ENCODE data around the gene CDH6. TPM values are rescaled to one million over a fixed set of nuclear protein-coding genes. Genes with fewer than 3 reads are reported as not detected.
A peak's percentile ranks its signal among the peaks of the same experiment; 100 is the strongest.

Gene CDH6
- total and polyA plus RNA-seq, 7 donors: under 0.01 to 6.9 (median 1.6) TPM; not detected in 1

- 18 to 47% methylated on average over 4 of the region's 4 CpGs for WGBS, 2 donors
- TF ChIP-seq EP300 (IDR thresholded peaks at IDR 0.05): no peak
- TF ChIP-seq POLR2A (IDR thresholded peaks at IDR 0.05): no peak
- TF ChIP-seq CTCF (IDR thresholded peaks at IDR 0.05): no peak
- no peak for TF ChIP-seq POLR2AphosphoS5 (IDR thresholded peaks at IDR 0.05)
- Histone ChIP-seq H3K36me3 (no peaks in the 10 kb centered on the region), H3K27ac (no peak overlapping the region), H3K4me3 (no peak overlapping the region), H3K9me3 (no peaks in the 10 kb centered on the region), H3K4me1 (no peaks in the 10 kb centered on the region), H3K27me3 (no peaks in the 10 kb centered on the region)
- DNase-seq: no peak
- intact Hi-C loops (cut with DNase I): no loop called here
Measured at GRCh38 chr5:31268686-31269085, 75.2 kb downstream of the CDH6 start.

- intact Hi-C loops (cut with DNase I): no loop called here
Measured at GRCh38 chr5:31269259-31269658, 75.8 kb downstream of the CDH6 start.

GRCh38 chr5:31270396-31270795 lies 76.9 kb downstream of the CDH6 start:
- no peaks in the 10 kb centered on the region for H3K36me3 ChIP-seq
- no peaks in the 10 kb centered on the region for H3K4me1 ChIP-seq
- H3K27me3 ChIP-seq: no peaks in the 10 kb centered on the region
- intact Hi-C loops (cut with DNase I): no loop called here
- no peaks in the 10 kb centered on the region for H3K9me3 ChIP-seq
- H3K27ac ChIP-seq: no peak overlapping the region
- no peak overlapping the region for H3K4me3 ChIP-seq
- DNase-seq: no peak
- WGBS, 2 donors: 71 to 72% methylated on average over 5 of the region's 5 CpGs
- no peak for TF ChIP-seq POLR2A (IDR thresholded peaks at IDR 0.05)
- peak in 2 of 4 experiments; percentile 19 to 32 for TF ChIP-seq CTCF (IDR thresholded peaks at IDR 0.05)

More at GRCh38 chr5:31269259-31269658, 75.8 kb downstream of the CDH6 start:
- DNase-seq: no peak
- H3K4me1 ChIP-seq: no peaks in the 10 kb centered on the region
- WGBS, 2 donors: 24 to 58% methylated on average over 4 of the region's 4 CpGs
- H3K36me3 ChIP-seq: no peaks in the 10 kb centered on the region
- no peak overlapping the region for H3K4me3 ChIP-seq
- H3K9me3 ChIP-seq: no peaks in the 10 kb centered on the region
- H3K27me3 ChIP-seq: no peaks in the 10 kb centered on the region
- H3K27ac ChIP-seq: no peak overlapping the region
- TF ChIP-seq POLR2AphosphoS5 (IDR thresholded peaks at IDR 0.05) (no peak), CTCF (IDR thresholded peaks at IDR 0.05) (no peak), EP300 (IDR thresholded peaks at IDR 0.05) (no peak), POLR2A (IDR thresholded peaks at IDR 0.05) (no peak)

GRCh38 chr5:31271567-31271966 lies 78.1 kb downstream of the CDH6 start:
- DNase-seq: no peak
- no peaks in the 10 kb centered on the region for H3K9me3 ChIP-seq

More at GRCh38 chr5:31271567-31271966, 78.1 kb downstream of the CDH6 start:
- 75 to 78% methylated on average over 6 of the region's 6 CpGs for WGBS, 2 donors
- Histone ChIP-seq H3K36me3 (no peaks in the 10 kb centered on the region), H3K4me3 (no peak overlapping the region), H3K27me3 (no peaks in the 10 kb centered on the region), H3K27ac (no peak overlapping the region), H3K4me1 (no peaks in the 10 kb centered on the region)
- intact Hi-C loops (cut with DNase I): no loop called here
- TF ChIP-seq POLR2A (IDR thresholded peaks at IDR 0.05) (no peak), CTCF (IDR thresholded peaks at IDR 0.05) (no peak), EP300 (IDR thresholded peaks at IDR 0.05) (no peak), POLR2AphosphoS5 (IDR thresholded peaks at IDR 0.05) (no peak)
